PC-9 (cell line): ENCODE results near the gene TET2. TPM values are rescaled to one million over a fixed set of nuclear protein-coding genes. Genes with fewer than 3 reads are reported as not detected.

ENCODE experiments used
- BruUV-seq: library from RNA; stranded (reverse); fragments of 400-500 nt; replicated peaks from 2 replicates; lab custom pipeline; 2021; lab: Mats Ljungman, UMichigan
- CTCF ChIA-PET: fragments of 300-600 bp; sonication (Branson Sonifier 250); formaldehyde crosslinking; loops from one replicate; lab custom pipeline; 2022; ENCODE audit warnings: antibody characterized with exemption; lab: Charles Lee
- POLR2A ChIA-PET: fragments of 300-600 bp; sonication (Branson Sonifier 250); formaldehyde crosslinking; loops from one replicate; lab custom pipeline; 2022; ENCODE audit warnings: antibody characterized with exemption; ENCODE audit not compliant: unreplicated experiment; lab: Charles Lee
- DNase-seq, 2 experiments: peaks; one replicate each; pipeline versions ENCODE4 v3.0.0 to v3.0.0-alpha.2; 2015 to 2022; ENCODE audit warnings: mixed read lengths in 1 of 2
- H2AFZ ChIP-seq: fragments of 200-600 bp; sonication (generic); 2 replicates; pipeline ENCODE4 v1.8.1; 2017; ENCODE audit warnings: antibody characterized with exemption
- H3F3A ChIP-seq: fragments of 200-600 bp; sonication (generic); 2 replicates; pipeline ENCODE4 v1.8.1; 2017; ENCODE audit warnings: antibody characterized with exemption, mild to moderate bottlenecking, low read depth; ENCODE audit not compliant: insufficient read depth
- H3K27ac ChIP-seq: fragments of 200-600 bp; sonication (generic); 2 replicates; pipeline ENCODE4 v1.6.1; 2016; ENCODE audit warnings: mixed run types
- H3K27me3 ChIP-seq: fragments of 200-600 bp; sonication (generic); 2 replicates; pipeline ENCODE4 v1.6.1; 2016; ENCODE audit warnings: low read depth, mixed run types; ENCODE audit not compliant: insufficient read depth
- H3K36me3 ChIP-seq: fragments of 200-600 bp; sonication (generic); 2 replicates; pipeline ENCODE4 v1.6.1; 2016; ENCODE audit warnings: low read depth, mixed run types
- H3K4me1 ChIP-seq: fragments of 200-600 bp; sonication (generic); replicated peaks from 2 replicates; pipeline ENCODE4 v1.6.1; 2016; ENCODE audit warnings: mixed run types; ENCODE audit not compliant: insufficient read depth
- H3K4me2 ChIP-seq: fragments of 200-600 bp; sonication (generic); 2 replicates; pipeline ENCODE4 v1.6.1; 2017; ENCODE audit warnings: mixed run types
- H3K4me3 ChIP-seq: fragments of 200-600 bp; sonication (generic); 2 replicates; pipeline ENCODE4 v1.6.1; 2016; ENCODE audit warnings: mixed run types
- H3K79me2 ChIP-seq: fragments of 200-600 bp; sonication (generic); 2 replicates; pipeline ENCODE4 v1.6.1; 2017; ENCODE audit warnings: low read depth, mixed run types
- H3K9me2 ChIP-seq: fragments of 200-600 bp; sonication (generic); 2 replicates; pipeline ENCODE4 v1.8.1; 2017; ENCODE audit warnings: mild to moderate bottlenecking; ENCODE audit not compliant: insufficient read depth
- H3K9me3 ChIP-seq: fragments of 200-600 bp; sonication (generic); 2 replicates; pipeline ENCODE4 v1.8.1; 2016; ENCODE audit warnings: low read depth; ENCODE audit not compliant: insufficient read depth
- H4K20me1 ChIP-seq: fragments of 200-600 bp; sonication (generic); 2 replicates; pipeline ENCODE4 v1.8.1; 2017; ENCODE audit not compliant: insufficient read depth
- CTCF ChIP-seq: fragments of 200-600 bp; sonication (generic); conservative IDR thresholded peaks from 2 replicates; pipeline ENCODE4 v1.6.1; 2017; ENCODE audit warnings: mixed run types, antibody characterized with exemption, mild to moderate bottlenecking, moderate library complexity
- EZH2 ChIP-seq: fragments of 200-600 bp; sonication (generic); IDR thresholded peaks from 2 replicates; pipeline ENCODE4 v1.8.0; 2017; ENCODE audit warnings: antibody characterized with exemption, low read depth
- intact Hi-C: fragments of 100-400 bp; cut with micrococcal nuclease; formaldehyde crosslinking; loops from one replicate; pipeline ENCODE4 v1.10.0; 2022; ENCODE audit not compliant: unreplicated experiment
- total RNA-seq: library from RNA; stranded (reverse); gene quantifications from 2 replicates; pipeline ENCODE4 v1.2.3, GENCODE V29; 2021

Gene TET2
- total RNA-seq, 1 experiment from 2014 or later, result 6.6 TPM

- Histone ChIP-seq H3K79me2 (0 out of 2 replicates have a peak, but pooled peaks cover 3% of the 10 kb centered on the region), H2AFZ (no peak overlapping the region), H3F3A (no peaks in the 10 kb centered on the region), H3K4me3 (no peak overlapping the region), H3K27ac (no peak overlapping the region), H3K27me3 (no peaks in the 10 kb centered on the region), H3K36me3 (no peaks in the 10 kb centered on the region), H3K4me1 (0 out of 2 replicates have a peak, but pooled peaks cover 3% of the 10 kb centered on the region), H3K4me2 (no peak overlapping the region), H3K9me2 (no peaks in the 10 kb centered on the region), H3K9me3 (no peaks in the 10 kb centered on the region), H4K20me1 (no peaks in the 10 kb centered on the region)
- ChIA-PET CTCF (no interaction called here), POLR2A (no interaction called here)
- DNase-seq, result no peak
- intact Hi-C loops, result no loop called here
- TF ChIP-seq CTCF (no peak), EZH2 (no peak)
- BruUV-seq, result no TSS peak
These were observed 7.9 kb downstream of the TET2 start for GRCh38 chr4:105154576-105154975.

GRCh38 chr4:105155426-105155825 lies 8.8 kb downstream of the TET2 start:
- Histone ChIP-seq H3F3A (no peaks in the 10 kb centered on the region), H3K4me2 (no peak overlapping the region), H3K27me3 (no peaks in the 10 kb centered on the region), H2AFZ (no peak overlapping the region), H3K36me3 (no peaks in the 10 kb centered on the region), H3K4me3 (no peak overlapping the region), H4K20me1 (no peaks in the 10 kb centered on the region), H3K9me3 (no peaks in the 10 kb centered on the region), H3K9me2 (no peaks in the 10 kb centered on the region), H3K79me2 (no peaks in the 10 kb centered on the region), H3K27ac (no peak overlapping the region), H3K4me1 (no peaks in the 10 kb centered on the region)
- no peak for TF ChIP-seq CTCF
- TF ChIP-seq EZH2, result no peak
- BruUV-seq, result no TSS peak
- ChIA-PET POLR2A (no interaction called here), CTCF (no interaction called here)
- intact Hi-C loops, result no loop called here
- no peak for DNase-seq

- ChIA-PET POLR2A (no interaction called here), CTCF (no interaction called here)
- no peaks in the 10 kb centered on the region for H3K9me3 ChIP-seq
- H3K36me3 ChIP-seq, result no peaks in the 10 kb centered on the region
- H3K4me3 ChIP-seq, result no peak overlapping the region
- no peak for DNase-seq
- no peaks in the 10 kb centered on the region for H3K79me2 ChIP-seq
- H3K4me2 ChIP-seq, result no peak overlapping the region
- H2AFZ ChIP-seq, result no peak overlapping the region
- no peaks in the 10 kb centered on the region for H3K9me2 ChIP-seq
- intact Hi-C loops, result no loop called here
- no peaks in the 10 kb centered on the region for H4K20me1 ChIP-seq
- H3K4me1 ChIP-seq, result no peaks in the 10 kb centered on the region
- H3K27ac ChIP-seq, result no peak overlapping the region
- H3F3A ChIP-seq, result no peaks in the 10 kb centered on the region
- no peaks in the 10 kb centered on the region for H3K27me3 ChIP-seq
- TF ChIP-seq CTCF (no peak), EZH2 (no peak)
- no TSS peak for BruUV-seq
These were observed 12.2 kb downstream of the TET2 start for GRCh38 chr4:105158837-105159236.
